Stimulated activated CD8-positive, alpha-beta memory T cell treated with anti-CD3 and anti-CD28 coated beads, Interleukin-15, amount 100 ng/mL, for 24 hours (primary cell): Measurements from ENCODE around the gene FBP2.

Source experiments
- DNase-seq: peaks from one replicate; pipeline ENCODE4 v3.0.0-alpha.2; 2020; ENCODE audit warnings: low read depth

Gene FBP2

DNA sequence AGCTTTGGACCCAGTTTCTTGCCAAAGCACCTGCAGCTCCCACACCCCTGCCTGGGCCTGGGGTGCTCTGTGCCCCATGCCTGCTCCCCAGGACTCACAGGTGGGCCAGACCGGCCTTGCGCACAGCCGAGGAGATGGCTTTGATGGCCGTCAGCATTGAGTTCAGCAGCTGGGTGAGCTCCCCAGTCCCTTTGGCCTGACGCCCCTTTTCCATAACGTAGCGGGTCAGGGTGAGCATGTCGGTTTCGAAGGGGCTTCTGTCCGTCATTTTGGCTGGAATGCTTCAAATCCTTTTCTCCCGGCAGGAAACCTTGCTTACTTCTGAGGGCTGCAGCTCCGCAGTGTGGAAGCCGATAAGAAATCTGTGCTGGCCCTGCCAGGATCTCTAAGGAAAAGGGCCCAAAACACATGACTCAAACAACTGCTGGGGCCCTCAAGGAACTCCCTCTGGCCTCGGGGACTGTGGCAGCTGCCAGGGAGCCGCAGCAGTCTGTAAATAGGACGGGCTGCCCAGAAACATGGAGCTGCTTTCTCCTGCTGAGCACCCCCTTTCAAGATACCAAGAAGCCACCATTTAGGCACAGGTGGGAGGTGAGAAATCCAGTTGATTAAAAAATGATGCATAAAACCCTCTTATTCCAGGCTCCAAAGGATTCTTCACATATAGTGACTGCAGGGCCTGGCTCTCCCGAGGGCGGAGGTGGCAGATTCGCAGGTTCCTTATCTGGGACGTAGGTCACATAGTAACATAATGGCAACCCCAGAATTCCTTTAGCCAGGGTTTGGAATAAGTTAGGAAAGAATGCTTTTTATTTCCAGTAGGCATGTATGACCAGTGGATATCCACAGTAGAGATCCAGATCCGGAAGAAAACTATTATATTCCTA is at the start of gene FBP2:
Gene FBP2 (minus strand): TSS at position 366 of the 887 bp plus-strand sequence. CDS start 98 bp downstream, at position 268.
- no peak for DNase-seq

DNA sequence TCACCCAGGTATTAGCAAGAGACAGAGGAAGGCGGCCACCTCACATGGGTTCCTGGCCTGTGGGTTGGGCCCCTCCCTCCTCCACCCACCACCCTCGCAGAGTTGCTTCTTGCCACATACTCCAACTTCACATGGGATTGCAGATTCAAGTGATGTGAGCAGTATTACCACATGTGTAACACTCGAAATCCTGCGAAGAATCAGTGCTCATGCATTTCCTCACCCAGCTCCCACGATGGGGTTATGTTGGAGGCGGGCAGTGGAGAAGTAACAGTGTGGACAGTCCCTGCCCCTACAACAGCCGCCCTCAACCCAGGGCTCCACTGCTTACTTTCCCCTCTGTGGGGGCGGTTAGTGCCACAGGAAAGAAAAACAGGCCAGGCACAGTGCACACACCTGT is 49.6 kb upstream of the FBP2 start:
- DNase-seq, result no peak

GRCh38 chr9:94642501-94642900 is 48.9 kb upstream of the FBP2 start:
- no peak for DNase-seq

GRCh38 chr9:94639999-94640376 is 46.4 kb upstream of the FBP2 start:
- DNase-seq, result no peak

GRCh38 chr9:94639061-94639998 is 45.7 kb upstream of the FBP2 start, which contains the start of gene FBP1:
FBP1 (minus strand) TSS chr9:94639518; CDS start chr9:94639310, 208 bp downstream.
- DNase-seq, result no peak

- DNase-seq, result no peak
Observed at GRCh38 chr9:94638335-94639060, 44.9 kb upstream of the FBP2 start.

GRCh38 chr9:94632737-94633136 is 39.1 kb upstream of the FBP2 start:
- DNase-seq, result no peak

- DNase-seq, result no peak
Observed at GRCh38 chr9:94631599-94631998, 38.0 kb upstream of the FBP2 start.

- DNase-seq, result no peak
Observed at GRCh38 chr9:94630833-94631232, 37.2 kb upstream of the FBP2 start.

DNA sequence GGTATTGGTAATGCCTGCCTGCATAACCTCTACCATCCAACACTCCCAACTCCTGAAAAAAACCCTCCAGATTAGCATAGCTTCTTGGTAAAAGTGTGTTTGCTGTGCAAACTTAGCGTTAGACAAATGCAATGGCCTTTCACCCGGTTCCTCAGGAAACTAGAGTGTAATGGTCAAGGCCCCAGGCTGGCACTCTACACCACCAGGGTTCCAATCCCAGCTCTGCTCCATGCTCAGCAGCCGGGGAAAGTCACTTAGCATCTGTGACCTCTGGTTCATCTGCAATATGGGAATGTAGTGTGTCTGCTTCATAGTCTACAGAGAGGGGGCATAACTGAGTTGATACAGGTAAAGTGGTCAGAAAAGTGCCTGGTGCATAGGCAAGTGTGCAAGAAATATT is 36.7 kb upstream of the FBP2 start:
- no peak for DNase-seq

DNA sequence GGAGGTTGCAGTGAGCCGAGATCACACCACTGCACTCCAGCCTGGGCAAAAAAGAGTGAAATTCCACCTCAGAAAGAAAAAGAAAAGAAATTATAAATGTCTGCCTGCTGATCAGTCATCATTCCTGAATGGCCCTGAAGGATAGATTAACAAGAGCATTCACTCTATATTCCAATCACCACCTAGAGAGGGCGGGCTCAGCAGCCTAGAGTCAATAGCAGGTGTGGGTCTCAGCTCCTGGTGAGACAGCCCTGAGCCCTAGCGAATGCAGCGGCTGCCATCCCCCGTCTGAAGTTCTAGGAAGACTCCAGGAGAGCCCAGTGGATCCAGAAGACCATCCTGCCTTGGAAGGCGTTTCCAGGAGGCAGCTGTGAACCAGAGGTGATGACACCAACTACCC is 33.7 kb upstream of the FBP2 start:
- no peak for DNase-seq

DNA sequence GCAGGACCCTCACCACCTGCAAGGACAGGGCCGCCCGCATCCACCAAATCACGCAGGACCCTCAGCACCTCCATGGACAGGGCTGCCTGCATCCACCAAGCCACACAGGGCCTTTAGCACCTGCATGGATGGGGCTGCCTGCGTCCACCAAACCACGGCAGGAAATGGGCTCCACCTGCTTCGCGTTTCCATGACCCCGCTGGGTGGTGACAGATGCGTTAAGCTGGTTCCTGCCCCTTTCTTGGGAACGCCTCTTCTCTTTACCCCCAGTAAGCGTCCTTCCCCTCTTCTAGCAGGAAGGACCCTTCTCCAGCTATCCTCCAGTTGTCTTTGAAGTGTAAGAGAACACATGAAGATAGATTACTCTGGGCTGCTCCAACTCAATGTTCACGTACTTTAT is 32.2 kb upstream of the FBP2 start:
- DNase-seq, result no peak

DNA sequence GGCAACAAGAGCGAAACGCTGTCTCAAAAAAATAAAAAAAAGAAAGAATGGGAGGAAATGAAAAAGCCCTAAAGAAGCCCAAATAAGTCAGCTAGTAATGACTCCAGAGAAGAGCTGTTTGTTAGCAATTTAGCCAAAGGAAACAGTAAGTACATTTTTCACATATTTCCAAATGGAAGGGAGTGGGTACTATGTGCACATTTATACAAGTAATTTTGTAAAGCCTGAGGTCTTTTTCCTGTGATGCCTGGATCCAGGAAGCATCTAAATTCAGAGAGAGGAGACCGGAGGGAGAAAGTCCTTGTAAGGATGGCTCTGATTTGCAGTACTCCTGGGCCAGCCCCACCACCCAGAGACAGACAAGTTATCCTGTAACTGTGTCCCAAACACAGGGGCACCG is 31.0 kb upstream of the FBP2 start:
- no peak for DNase-seq

- no peak for DNase-seq
Observed at GRCh38 chr9:94623253-94623652, 29.6 kb upstream of the FBP2 start.

DNA sequence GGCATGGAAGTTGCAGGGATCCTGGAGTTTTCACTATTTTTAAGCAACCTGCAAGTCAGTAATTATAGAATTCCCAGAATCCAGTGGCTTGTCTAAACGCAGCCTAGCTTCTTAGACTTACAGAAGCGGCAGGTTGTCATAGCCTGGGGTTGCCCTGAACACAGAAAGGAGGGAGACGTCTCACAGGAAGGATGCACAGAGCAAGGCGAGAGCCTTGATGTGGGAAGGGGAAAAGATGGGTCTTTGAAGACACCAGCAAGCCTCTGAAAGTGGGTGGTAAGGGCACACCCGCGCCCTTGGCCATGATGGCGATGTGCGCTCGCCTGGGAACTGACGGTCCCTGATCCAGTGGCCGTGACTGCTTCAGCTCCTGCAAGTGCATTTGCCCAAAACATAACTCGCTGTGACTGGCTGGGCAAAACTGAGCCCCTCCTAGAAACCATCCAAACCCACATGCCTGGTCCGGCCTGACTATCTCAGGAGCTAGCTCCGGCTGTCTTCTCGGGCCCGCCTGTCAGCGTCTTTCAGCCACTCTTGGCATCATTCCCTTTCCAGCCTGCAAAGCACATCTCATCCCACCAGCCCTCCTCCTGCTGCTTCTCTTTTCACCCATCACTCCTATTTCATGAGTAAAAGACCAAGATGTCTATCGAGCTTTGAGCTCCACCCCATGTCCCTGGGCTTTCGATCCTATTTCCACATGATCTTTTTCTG is 28.6 kb upstream of the FBP2 start:
- DNase-seq, result no peak

DNA sequence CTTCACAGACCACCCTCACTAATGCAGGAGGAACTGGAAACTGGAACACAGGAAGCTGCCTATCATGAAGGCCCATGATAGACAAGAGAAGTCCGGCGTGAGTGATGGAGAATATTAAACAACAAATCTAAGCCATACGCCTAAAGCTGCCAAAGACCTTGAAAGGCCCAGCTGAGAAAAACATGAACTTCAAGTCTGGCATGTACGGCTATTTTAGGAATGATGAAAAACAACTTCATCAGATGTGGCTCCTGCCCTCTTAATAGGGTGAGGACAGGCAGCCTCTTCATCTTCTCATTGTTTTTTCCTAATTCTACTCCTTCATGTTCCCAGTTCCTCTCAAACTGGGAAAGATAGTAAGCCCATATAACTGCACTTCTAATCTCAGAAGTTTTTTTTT is 25.4 kb upstream of the FBP2 start:
- DNase-seq, result no peak

DNA sequence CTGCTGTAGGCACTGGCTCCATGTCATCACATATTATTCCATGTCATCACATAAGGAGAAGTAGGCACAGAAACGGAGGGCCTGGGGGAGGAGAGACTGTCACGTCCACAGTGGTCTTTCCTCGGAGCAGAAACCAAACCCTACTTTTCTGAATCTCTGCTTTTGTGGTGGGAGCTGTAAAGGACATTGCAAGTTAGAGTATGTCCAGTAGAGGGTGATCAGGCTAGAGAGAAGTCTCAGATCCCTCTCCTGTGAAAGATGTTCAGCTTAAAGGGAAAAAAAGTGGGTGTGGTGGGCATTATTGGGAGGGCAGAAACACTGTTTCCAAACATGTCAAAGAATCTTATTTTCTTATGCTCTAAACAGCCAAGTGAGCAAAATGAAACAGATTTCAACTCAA is 19.4 kb upstream of the FBP2 start:
- no peak for DNase-seq

- no peak for DNase-seq
Observed at GRCh38 chr9:94612071-94612470, 18.4 kb upstream of the FBP2 start.

DNA sequence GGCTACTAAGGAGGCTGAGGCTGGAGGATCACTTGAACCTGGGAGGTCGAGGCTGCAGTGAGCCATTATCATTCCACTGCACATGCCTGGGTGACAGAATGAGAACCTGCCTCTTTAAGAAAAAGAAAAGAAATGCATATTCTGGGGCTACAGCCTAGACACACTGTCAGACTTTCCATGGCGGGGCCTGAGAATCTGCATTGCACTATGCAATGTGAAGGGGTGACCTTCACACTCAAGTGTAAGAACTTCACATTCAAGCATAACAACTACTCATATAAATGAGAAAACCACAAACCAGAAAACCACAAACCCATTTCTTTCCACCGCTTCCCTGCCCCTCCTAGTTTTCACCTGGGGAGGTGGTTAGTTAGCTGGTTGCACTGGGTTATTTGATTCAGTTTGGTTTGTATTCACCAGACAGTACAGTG is 18.0 kb upstream of the FBP2 start:
- DNase-seq, result no peak

DNA sequence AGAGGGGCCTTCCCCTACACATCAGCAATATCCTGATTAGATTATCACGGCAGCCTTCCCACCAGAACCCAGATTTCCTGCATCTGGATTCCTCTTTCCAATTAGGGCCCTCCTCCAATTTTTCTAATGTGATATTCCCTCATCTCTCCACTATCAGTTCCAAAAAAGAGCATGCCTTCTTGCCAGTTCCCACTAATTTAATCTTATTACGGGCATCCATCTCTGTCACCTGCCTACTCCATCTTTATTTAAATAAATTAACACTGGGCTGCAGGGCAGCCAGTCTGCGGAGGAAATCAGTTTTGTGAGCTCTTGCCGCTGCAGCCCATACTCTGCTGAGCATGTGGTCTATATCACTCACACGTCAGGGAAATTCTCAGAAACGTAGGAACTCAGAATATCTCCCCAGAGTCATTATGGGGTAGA is 16.6 kb upstream of the FBP2 start:
- no peak for DNase-seq

DNA sequence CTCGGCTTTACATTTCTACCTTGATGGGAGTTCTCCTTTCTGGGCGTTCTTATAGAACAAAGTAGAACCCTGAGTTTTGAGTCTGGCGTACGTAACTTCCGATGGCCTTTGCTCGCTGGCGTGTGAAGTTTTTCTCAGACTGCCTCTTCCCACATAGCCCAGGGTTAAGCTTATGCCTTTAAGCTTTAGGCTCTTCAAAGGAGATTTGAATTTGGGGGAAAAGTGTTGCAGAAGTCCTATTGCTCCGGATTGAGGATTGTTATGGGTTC is 13.7 kb upstream of the FBP2 start:
- no peak for DNase-seq
